ENCODE data around the gene CLPX.
A peak's percentile ranks its signal among the peaks of the same experiment; 100 is the strongest.
"Not testable (repeated sequence)": the region's sequence is repeated elsewhere in the genome, so short reads cannot be mapped to it uniquely, and the experiment has no call there.

The CLPX gene

GRCh38 chr15:65184868-65185717, at the start of gene CLPX:
TSS of gene CLPX (minus strand) at chr15:65185342. CDS start at chr15:65185153, 189 bp downstream.
- peak; percentile 94 for DNase-seq (ENCODE audit: low spot score)

GRCh38 chr15:65233696-65234095, 48.6 kb upstream of the CLPX start:
- DNase-seq (ENCODE audit: low spot score) = no peak

- DNase-seq (ENCODE audit: low spot score) = no peak
Measured at GRCh38 chr15:65232520-65232919, 47.4 kb upstream of the CLPX start.

GRCh38 chr15:65231306-65231705, 46.2 kb upstream of the CLPX start:
- no peak for DNase-seq (ENCODE audit: low spot score)

- not testable (repeated sequence) for DNase-seq (ENCODE audit: low spot score)
Measured at GRCh38 chr15:65226901-65227300, 41.8 kb upstream of the CLPX start.

GRCh38 chr15:65226221-65226620, 41.1 kb upstream of the CLPX start:
- DNase-seq (ENCODE audit: low spot score) = no peak

- no peak for DNase-seq (ENCODE audit: low spot score)
Measured at GRCh38 chr15:65223996-65224395, 38.9 kb upstream of the CLPX start.

GRCh38 chr15:65222891-65223290, 37.7 kb upstream of the CLPX start:
- DNase-seq (ENCODE audit: low spot score) = no peak

GRCh38 chr15:65221697-65222096, 36.6 kb upstream of the CLPX start:
- no peak for DNase-seq (ENCODE audit: low spot score)

- DNase-seq (ENCODE audit: low spot score) = no peak
Measured at GRCh38 chr15:65219137-65219536, 34.0 kb upstream of the CLPX start.

- no peak for DNase-seq (ENCODE audit: low spot score)
Measured at GRCh38 chr15:65217526-65218482, 32.7 kb upstream of the CLPX start.

GRCh38 chr15:65215496-65215895, 30.4 kb upstream of the CLPX start:
- DNase-seq (ENCODE audit: low spot score) = no peak

GRCh38 chr15:65214010-65214409, 28.9 kb upstream of the CLPX start:
- no peak for DNase-seq (ENCODE audit: low spot score)

- no peak for DNase-seq (ENCODE audit: low spot score)
Measured at GRCh38 chr15:65213241-65213640, 28.1 kb upstream of the CLPX start.

GRCh38 chr15:65212097-65212496, 27.0 kb upstream of the CLPX start:
- DNase-seq (ENCODE audit: low spot score) = peak; percentile 16

GRCh38 chr15:65211482-65211982, 26.4 kb upstream of the CLPX start:
- no peak for DNase-seq (ENCODE audit: low spot score)

GRCh38 chr15:65210770-65211481, 25.8 kb upstream of the CLPX start, which contains the start of gene CILP:
TSS of gene CILP (minus strand) at chr15:65211473. CDS start at chr15:65209755, 1,718 bp downstream.
- DNase-seq (ENCODE audit: low spot score) = no peak

- no peak for DNase-seq (ENCODE audit: low spot score)
Measured at GRCh38 chr15:65209701-65210643, 24.8 kb upstream of the CLPX start.

- no peak for DNase-seq (ENCODE audit: low spot score)
Measured at GRCh38 chr15:65208647-65209046, 23.5 kb upstream of the CLPX start.

GRCh38 chr15:65207280-65207840, 22.2 kb upstream of the CLPX start:
- DNase-seq (ENCODE audit: low spot score) = no peak
